Activated CD4-positive, alpha-beta T cell treated with anti-CD3 and anti-CD28 coated beads, Interleukin-2, amount 50 U/mL, for 1 hour (primary cell): ENCODE data around the gene GPM6B.
A peak's percentile ranks its signal among the peaks of the same experiment; 100 is the strongest.
"Not testable (repeated sequence)": the region's sequence is repeated elsewhere in the genome, so short reads cannot be mapped to it uniquely, and the experiment has no call there.

Experiments used
- DNase-seq: peaks from one replicate; pipeline ENCODE4 v3.0.0-alpha.2; 2020

The GPM6B gene

DNA sequence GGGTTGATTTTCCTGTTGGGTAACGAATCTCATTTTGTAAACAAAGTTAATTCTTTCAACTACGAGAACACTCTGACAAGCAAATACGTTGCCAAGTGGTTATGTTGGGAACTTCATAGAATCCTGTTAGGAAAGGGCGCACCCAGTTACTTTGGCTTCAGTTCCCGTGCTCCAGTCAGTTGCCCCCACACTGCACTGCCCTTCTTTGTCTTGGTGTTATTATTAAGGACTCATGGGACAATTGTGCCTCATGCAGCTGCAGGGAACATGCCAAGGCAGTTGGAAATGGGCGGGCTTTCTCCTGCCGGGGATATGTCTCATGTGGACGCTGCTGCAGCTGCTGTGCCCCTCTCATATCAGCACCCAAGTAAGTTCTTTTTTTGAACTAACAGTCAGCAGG is 53.4 kb downstream of the GPM6B start:
- DNase-seq, result no peak

DNA sequence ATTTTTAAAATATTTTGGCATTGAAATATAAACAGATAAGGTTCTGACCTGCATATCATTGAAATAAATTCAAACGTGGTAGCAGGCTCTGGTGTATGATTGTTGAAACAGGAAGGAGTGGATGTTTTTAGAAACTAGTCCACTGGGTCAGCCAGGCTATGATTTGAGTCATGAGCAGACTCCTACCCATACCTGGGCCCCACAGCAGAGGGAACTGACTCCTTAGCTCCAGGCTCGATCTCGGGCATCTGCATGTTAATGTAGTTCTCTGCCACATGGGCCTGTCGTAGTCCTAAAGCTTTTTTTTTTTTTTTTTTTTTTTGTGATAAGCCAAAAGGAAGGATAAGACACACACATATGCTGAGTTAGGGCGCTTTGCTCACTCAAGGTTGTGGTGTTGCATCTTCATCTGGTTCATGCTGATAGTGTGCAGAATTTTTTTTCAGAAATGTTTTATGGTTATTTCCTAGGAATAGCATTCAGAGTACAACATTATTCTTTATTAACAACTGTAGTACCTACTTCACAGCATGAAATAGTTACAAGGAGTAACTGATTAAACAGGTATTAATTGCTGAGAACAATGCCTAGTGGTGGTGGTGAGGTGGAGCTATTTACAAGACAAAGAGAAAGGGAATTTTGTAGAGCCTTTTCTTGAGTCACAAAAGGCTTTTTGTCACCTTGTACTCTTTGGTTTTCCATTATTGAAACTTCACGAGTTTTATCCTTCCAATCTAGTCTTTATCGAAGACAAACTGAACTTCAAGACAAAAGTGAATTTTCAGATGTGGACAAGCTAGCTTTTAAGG is 55.1 kb downstream of the GPM6B start:
- no peak for DNase-seq

DNA sequence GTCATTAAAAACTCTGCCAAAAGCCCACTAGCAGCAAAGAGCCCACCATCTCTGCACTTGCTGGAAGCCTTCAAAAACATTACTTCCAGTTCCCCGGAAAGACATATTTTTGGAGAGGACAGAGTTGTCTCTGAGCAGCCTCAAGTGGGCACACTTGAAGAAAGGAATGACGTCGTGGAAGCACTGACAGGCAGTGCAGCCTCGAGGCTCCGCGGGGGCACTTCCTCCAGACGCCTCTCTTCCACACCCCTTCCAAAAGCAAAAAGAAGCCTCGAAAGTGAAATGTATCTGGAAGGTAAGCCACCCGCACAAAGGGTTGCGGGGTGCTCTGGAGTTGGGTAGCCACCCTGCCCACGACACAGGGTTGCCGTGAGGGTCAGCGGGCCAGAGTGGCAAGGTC is 56.5 kb downstream of the GPM6B start:
- DNase-seq, result no peak

DNA sequence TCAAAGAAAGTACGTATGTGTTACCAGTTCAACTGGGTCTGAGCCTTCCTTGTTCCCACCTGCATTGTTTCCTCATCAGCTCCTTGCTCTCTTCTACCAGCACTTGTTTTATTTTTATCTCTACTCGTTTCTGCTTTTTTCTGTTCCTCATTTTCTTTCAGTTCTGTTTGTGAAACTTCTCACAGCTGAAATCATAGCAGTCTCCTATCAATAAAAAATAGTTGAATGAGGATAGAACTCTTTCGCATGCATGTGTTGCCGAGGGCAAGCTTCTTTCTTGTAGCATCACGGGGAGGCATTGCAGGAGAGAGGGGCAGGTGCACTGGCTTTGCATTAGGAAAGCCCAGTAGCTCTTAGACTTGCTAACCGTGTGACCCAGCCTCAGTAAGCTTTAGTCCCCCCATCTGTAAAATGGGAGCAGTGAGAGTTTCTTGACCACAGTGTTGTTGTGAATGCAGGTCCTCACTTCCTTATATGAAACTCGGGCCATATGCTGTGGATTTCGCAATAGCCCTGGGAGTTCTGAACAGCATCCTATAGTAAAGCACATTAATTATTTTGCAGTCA is 57.7 kb downstream of the GPM6B start:
- DNase-seq, result no peak

DNA sequence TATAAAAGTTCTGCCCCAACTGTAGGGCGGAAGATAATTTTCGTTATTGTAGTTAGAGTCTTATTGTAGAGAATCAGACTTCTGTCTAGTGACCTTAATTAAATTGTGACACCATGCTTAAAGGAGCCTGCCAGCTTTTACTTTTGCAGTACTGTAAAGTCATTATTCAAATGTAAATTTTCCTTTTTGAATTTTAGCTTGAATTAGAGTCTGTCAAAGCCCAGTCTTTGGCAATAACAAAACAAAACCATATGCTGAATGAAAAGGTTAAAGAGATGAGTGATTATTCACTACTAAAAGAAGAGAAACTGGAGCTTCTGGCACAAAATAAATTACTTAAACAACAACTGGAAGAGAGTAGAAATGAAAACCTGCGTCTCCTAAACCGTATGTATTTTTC is 60.5 kb downstream of the GPM6B start:
- DNase-seq, result no peak

DNA sequence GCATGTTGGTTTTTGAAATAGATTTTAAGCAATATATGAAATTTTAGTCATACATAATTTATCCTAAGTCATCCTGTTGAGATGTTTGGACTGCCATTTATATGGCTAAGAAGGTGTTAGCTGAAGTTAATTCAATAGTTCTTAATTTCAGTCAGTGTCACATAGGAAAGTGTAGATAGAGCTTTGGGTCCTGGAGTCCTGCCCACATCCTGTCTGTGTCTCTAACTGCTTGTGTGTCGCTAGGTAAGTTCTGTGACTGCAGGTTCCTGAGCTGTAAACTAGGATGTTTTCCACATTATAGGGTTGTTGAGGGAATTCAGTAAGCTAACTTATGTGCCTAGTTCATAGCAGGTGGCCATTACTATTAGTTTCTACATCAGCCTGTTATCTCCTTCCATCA is 61.6 kb downstream of the GPM6B start:
- DNase-seq, result no peak

DNA sequence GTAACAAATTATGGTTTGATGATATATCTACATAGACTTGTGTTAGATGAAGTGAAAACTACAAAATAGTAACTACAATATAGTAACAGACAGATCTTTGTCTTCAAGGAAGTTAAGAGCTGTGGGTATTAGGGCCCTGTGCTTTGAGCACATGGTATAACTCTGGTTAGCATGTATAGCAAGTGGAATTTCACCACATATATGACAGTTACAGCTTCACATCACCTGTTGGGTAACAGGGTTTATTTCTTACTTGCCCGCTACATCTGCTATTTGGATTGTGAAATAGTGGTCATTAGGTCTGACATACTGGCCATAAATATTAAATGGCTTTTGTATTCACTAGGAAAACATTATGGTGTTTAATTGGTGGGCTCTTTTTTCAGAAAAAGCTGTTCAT is 62.1 kb downstream of the GPM6B start:
- no peak for DNase-seq

DNA sequence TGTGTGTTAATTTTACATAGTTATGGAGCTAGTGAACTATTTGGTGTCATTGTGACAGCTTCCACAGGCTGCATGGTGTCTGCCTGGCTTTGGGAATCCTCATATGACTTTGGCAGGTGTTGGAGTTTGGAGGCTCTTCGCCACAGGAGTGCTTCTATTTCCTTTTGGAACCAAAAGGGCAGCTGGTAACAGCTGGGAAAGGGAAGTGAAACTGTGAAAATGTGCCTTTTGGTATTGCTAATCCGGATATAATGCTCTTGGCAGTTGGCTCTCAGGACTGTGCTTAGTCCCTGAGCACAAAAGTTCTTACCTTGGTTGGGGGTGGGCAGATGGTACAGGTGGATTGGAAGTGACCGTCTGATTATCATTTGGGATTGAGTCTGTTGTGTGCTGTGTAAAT is 64.2 kb downstream of the GPM6B start:
- no peak for DNase-seq

DNA sequence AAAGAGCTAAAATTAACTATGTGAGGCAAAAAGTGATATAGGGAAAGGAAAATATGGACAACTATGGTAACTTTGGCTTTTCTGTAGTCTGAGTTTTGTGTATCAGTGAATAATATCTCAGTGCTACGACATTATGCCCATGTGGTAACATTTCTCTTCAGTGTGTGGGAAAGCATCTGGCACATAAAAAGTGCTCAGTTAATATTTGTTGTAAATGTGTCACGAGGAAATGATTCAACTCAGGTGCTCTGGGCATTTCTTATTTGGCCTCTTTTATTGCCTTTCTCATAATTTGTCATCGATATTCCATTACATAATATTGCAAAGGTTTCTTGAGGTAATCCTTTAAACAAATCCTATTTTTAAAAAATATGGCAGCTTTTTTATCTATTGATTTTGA is 64.8 kb downstream of the GPM6B start:
- no peak for DNase-seq

DNA sequence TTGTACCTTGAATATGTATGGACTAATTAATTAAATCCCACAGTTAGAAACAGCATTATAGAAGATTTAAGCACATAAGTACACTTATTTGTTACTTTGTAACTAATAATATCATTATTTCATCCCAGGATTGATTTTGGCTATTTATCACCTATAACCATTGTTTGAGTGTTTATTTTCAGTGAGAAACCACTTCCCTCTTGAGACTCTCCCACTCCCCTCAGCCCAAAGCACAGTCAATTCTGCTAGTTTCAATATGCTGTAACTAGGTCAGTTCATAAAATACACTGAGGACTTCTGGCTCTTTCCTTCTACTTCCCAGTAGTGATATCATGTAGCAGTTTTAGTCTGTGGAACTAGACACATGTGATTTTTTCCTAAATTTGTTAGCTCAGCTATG is 66.1 kb downstream of the GPM6B start:
- DNase-seq, result no peak

DNA sequence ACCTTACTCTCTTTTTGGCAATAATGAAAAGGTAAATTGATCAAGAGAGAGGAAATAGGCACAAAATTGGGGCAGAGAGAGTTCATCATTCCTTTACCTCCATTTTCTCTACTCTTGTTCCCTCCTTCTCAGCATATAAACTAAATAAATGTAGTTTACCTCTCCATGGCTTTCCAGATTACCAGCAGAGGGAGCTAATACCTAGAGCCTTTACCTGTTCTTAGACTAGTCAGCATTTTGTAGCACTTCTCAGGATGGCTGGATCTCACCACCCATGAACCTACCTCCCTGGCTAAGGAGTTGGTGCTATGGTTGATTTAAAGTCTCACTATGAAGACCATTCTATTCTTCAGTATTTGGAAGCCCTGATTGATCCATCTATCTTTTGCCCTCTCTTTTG is 66.7 kb downstream of the GPM6B start:
- no peak for DNase-seq

DNA sequence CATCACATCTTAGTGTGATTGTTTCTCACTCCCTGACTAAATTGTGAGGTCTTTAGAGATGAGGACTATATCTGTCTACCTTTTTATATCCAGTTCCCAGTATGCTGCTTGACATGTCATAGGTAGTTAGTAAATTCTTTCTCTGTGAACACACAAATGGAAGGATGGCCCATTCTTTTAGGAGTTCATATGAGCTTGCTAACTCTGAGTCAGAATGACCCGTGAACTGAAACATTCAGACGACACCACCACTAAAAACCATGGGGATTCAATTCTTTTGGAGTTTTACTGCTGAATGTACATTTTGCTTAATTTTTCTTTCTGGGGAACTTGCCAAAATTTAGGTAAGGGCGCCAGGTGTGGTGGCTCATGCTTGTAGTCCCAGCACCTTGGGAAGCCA is 68.4 kb downstream of the GPM6B start:
- DNase-seq, result no peak

DNA sequence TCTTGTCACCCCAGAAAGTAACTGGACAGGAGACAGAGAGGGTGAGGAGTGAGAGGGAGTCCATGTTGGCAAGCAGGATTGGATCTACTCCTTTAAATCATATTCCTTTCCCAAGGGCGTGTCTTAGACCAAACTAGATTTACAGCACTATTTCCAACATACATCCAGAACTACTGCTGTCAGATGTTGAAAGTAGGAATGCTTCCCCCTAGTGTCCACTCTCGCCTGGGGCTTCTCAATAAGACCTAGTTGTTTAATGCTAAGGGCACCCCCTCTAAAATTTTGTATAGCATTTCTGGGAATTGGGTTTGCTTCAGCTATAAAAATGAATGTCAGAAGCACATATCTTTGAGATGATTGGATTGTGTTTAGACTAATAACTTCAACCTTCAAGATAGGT is 69.1 kb downstream of the GPM6B start:
- peak; percentile 20 for DNase-seq

DNA sequence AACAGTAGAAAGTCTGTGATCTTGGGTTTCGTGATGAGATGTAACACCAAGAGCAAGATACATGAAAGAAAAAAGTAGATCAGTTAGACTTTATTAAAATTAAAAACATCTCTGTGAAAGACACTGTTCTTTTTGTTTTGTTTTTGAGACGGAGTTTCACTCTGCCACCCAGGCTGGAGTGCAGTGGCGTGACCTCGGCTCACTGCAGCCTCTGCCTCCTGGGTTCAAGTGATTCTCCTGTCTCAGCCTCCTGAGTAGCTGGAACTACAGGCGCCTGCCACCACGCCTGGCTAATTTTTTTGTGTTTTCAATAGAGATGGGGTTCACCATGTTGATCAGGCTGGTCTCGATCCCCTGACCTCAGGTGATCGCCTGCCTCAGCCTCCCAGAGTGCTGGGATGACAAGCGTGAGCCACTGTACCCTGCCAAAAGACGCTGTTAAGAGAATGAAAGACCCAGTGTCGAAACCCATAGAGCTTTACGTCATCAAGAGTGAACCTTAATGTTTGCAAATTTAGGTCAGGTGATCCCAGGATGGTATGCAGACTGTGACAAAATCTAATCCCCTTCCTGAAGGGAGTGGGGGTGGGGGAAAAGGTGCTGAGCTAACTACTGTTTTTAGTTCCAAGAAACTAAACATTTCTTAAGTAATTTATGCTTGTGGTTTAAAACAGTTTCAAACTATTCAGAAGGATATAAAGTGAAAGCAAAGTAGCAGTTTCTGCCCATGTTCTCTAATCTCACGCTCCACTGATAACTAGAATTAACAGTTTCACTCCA is 74.3 kb downstream of the GPM6B start:
- DNase-seq, result peak; percentile 20

DNA sequence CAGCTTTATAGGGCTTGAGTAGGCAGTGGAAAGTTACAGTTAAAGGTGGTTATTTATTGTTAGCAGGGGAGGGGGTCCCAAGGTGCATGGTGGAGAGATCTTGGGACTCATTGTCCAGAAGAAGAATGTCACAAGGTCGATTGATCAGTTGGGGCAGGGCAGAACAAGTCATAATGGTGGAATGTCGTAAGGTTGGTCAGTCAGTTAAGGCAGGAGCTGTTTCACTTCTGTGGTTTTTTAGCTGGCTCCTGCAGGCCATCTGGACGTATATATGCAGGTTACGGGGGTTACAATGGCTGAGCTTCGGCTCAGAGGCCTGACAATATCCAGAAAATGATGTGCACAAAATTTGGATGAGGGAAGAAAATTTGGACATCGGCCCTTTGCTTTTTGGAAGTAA is 75.2 kb downstream of the GPM6B start:
- no peak for DNase-seq

DNA sequence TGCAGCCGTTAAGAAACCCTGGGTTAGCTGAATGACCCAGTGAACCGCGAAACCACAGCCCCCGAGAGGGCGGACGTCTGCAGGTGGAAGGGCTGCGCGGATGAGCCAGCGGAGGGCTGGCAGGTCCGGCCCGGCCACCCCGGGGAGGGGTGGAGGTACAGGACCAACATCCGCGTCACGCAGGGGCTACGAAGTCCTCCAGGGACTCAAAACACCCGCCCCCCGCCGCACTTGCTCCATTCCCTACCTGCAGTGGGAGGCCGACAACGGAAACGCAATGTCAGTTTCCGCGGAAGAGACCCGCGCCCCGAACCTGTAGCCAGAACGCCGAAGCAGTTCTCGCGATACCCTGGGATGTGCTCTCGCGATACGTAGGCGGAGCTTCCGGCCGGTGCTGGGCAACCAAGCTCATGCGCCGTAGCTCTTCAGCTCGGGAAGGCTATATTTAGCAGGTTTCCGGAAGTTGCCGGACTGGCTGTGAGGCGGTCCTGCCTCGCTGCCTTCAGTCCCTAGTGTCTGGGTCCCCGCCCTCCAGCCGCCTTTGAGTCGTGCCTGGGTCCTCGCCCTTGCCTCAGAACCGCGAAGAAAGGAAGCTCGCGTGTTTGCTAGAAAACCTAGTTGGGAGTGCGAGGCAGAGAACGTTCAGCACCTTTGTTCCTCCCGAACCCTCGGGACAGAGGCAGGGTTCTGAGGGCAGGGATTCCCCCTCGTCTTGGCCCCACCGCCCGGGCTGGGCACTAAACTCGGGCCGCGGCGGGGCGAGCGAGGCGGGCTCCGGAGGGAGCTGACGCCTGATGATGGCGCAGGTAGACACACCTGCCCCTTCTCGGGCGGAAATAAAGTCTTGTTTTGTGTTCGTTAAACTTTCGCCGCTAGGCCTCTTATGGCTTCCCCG is 82.4 kb downstream of the GPM6B start, which contains the start of the genes OFD1 and TRAPPC2:
OFD1 (plus strand) TSS at position 471 of the 895 bp plus-strand sequence; CDS start at position 795, 324 bp downstream.
TRAPPC2 (minus strand) TSS at position 343 of the 895 bp plus-strand sequence. CDS start 14,657 bp downstream, outside the sequence.
- DNase-seq, result peak; percentile 87

DNA sequence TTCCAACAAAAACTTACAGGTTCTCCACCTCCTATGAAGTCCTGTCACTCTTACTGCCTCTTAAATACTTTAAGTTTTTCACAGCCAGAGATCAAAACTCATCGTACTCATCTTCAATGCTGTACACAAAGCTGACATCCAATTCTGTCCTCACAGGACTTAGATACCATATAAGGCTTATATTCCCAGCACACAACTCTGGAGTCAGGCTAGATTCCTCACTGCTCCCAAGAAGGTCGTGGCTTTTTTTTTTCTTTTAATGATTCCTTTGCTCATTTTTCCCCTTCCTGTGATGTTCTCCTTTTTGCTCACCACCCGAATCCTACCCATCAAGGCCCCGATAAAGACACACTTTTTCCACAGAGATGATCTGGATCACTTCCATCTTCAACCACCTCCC is 83.4 kb downstream of the GPM6B start:
- no peak for DNase-seq

DNA sequence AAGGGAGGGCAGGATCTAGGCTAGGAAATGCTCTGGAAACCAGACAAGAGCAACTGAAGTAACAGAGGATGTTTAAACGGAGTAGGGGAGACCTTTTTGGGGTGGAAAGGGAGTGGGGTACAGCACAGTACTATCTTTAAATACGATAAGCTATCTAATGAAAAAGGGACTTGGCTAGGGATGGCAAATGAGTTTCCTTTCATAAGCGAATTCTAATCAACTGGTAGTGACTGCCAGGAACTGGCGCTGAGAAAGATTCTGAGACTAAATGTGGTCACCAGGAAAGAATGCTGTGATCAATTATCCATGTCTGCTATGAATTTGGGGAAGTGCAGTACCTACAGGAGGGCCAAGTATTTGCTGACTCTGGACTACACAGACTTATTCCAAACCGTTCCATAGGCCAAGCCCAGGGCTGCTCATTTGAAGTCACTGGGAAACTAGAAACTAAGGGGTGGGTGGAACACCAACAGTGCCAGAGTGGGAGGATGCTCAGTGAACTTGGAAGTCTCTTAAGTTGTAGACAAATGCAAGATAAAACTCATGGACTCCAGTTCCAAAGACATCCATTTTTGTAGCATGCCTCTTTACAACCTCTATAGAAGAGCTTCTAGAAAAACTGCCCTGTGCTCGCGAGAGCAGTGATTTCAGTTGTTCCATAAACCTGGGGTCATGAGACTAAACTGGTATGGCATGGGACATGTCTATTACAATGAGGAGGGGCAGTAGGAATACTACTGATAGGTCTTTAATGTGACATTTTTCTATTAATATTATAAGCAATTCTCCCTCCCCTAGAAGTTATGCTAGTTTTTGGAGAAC is 84.4 kb downstream of the GPM6B start:
- DNase-seq, result no peak

DNA sequence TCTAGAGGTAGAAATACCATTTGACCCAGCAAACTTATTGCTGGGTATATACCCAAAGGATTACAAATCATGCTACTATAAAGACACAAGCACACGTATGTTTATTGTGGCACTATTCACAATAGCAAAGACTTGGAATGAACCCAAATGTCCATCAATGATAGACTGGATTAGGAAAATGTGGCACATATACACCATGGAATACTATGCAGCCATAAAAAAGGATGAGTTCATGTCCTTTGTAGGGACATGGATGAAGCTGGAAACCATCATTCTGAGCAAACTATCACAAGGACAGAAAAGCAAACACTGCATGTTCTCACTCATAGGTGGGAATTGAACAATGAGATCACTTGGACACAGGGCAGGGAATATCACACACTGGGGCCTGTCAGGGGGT is 86.4 kb downstream of the GPM6B start:
- not testable (repeated sequence) for DNase-seq

DNA sequence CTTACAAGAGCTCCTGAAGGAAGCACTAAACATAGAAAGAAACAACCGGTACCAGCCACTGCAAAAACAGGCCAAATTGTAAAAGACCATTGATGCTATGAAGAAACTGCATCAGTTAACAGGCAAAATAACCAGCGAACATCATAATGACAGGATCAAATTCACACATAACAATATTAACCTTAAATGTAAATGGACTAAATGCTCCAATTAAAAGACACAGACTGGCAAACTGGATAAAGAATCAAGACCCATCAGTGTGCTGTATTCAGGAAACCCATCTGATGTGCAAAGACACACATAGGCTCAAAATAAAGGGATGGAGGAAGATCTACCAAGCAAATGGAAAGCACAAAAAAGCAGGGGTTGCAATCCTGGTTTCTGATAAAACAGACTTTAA is 90.3 kb downstream of the GPM6B start:
- DNase-seq, result not testable (repeated sequence)

DNA sequence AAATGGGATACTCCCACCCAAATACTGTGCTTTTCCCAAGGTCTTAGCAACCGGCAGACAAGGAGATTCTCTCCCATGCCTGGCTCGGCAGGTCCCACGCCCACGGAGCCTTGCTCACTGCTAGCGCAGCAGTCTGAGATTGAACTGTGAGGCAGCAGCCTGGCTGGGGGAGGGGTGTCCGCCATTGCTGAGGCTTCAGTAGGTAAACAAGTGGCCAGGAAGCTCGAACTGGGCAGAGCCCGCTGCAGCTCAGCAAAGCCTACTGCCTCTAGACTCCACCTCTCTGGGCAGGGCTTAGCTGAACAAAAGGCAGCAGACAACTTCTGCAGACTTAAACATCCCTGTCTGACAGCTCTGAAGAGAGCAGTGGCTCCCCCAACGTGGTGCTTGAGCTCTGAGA is 92.0 kb downstream of the GPM6B start:
- DNase-seq, result peak; percentile 48
